HG03095 (cell line): Measurements from ENCODE around the gene FHL1.
"Not testable (repeated sequence)": the region's sequence is repeated elsewhere in the genome, so short reads cannot be mapped to it uniquely, and the experiment has no call there.

Experiments
- ATAC-seq: cut with Tn5 transposase; IDR thresholded peaks from one replicate; pipeline ENCODE4 v1.9.1; 2021; ENCODE audit warnings: moderate library complexity; ENCODE audit not compliant: unreplicated experiment

The FHL1 gene

DNA sequence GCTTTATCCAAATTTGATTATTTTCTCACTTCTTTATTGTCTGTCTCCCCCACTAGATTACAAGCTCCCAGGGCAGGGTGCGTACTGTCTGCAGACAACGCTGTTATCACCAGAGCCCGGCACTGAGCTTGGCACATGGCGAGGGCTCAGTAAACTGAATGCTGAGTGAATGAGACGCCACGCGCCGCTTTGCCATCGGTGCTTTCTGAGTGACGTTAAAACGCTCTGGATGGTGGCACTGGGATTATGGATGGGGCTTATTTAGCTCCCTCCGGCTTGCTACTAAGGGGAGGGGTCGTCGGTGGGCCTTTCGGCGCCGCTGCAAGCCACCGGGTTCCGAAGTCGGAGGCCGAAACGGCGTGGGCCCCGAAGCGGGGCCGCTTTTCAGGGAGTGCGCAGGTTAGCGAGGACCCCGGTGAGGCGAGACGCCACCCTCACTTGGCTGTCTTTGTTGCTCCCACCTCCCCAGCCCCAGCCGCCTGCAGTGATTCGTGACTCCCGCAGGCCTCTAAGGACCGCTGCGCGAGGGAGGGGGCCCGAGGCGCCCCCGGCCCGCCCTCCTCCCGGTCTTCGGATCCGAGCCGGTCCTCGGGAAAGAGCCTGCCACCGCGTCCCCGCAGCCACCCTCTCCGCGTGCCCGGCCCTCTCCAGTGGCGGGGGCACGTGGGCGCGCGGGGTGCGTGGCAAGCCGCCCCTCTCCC lies 569 bp upstream of the FHL1 start:
- no peak for ATAC-seq

DNA sequence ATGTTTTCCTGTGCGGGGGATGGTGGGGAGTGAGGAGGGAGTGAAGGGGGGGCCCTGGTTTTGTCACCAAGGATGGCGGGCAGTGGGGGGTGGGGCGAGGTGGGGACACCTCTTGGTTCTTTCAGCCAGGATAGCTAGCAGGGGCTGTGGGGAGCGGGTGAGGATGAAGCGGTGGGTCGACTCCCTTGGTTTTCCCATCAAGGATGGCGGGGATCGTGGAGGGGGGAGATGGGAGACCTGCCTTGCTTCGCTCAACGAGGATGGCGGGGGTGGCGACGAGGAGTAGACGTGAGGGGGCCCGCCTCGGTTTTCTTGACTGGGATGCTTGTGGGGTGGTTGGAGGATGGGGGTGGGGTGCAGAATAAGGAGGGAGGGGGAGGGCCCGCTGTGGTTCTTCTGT lies 643 bp downstream of the FHL1 start:
- ATAC-seq, result no peak

DNA sequence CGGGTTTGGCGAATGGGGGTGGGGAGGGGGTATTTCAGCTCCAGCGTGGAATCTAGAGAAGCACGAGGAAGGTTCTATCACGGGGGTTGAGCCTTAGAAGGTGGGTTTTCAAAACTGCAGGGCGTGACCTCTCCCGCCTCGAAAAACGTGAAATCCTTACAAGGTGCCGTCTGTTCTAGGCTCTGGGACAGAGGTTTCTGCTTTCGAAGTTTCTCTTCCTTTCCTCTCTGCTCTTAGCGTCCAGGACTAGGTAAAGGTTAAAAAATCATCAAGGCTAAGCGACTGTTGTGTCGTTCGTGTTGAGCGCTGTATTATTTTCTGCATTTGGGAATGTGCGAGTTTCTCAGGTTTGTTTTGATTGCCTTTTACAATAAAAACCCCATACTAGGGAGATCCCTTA lies 1.1 kb downstream of the FHL1 start:
- ATAC-seq, result no peak

DNA sequence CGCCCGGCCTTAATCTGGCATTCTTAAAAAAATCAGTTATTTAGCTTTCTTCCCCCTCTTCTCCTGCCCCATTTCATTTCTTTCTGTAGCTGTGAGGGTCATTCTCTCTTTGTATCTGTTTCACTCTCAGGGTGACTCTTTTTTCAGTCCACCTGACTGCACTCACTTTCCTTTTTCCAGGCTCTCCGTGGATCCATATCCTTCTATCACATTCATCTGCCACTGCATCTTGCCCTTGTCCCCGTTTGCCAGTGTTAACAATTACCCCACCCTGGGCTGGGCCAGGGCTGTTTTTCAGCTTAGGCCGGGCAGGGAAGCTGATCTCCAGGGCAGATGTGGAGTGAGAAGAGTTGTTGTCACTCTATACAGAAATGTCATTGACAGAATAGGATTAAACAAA lies 7.7 kb downstream of the FHL1 start:
- no peak for ATAC-seq

DNA sequence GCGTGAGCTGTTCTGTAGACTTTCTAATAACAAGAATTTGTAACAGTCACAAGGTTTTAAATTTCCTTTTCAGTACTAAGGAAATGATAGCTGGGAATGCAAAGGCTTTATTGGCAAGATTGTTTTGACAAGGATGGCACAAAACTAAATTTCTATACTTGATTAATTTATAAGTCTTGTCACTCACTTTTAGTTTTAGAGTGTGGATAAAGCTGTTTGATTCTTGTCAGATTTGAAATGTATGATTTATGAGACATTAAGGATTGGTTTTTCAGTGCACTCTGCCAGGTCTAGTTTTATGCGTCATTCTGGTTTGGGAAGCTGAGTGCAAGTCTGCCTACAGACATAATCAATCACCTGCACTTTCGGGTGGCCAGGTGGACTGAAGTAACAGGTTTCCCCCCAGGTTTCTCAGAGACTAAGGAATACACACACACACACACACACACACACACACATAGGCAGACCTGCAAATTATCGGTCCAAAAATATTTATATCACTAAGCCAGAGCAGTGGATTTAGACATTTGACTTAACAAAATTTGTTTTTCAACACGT lies 9.3 kb downstream of the FHL1 start:
- ATAC-seq, result no peak

DNA sequence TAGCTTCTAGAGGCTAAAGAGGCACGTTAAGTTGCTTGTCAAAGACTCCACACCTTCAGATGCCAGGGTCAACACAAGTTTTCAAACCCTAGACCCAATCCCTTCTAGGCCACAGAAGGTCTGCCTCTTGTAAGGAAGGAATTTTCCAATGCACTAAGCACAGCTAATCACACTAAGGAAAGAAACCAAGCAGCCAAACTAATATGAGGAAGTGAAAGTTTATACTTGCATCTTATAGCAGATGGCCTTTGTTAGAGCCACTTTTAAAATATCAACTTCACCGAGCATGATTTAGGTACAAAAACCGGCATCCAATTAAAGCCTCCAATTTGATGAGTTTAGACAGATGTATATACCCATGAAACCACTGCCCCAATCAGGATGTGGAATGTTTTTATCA lies 9.9 kb downstream of the FHL1 start:
- no peak for ATAC-seq

DNA sequence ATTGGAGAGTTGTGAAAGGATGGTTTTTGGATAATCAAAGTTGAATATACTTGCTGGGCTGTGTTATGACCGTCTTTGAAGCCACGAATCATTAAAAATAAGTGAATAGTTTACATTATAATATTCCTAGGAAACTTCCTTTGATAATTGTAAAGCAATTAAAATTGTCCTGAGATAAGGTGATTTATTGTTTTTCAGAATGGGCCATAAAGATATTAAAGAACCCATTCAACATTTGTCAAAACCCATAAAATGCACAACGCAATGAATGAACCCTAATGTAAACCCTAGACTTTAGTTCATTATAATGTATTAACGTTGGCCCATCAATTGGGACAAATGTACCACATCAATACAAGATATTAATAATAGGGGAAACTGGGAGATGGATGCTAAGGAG lies 11.4 kb downstream of the FHL1 start:
- ATAC-seq, result no peak

DNA sequence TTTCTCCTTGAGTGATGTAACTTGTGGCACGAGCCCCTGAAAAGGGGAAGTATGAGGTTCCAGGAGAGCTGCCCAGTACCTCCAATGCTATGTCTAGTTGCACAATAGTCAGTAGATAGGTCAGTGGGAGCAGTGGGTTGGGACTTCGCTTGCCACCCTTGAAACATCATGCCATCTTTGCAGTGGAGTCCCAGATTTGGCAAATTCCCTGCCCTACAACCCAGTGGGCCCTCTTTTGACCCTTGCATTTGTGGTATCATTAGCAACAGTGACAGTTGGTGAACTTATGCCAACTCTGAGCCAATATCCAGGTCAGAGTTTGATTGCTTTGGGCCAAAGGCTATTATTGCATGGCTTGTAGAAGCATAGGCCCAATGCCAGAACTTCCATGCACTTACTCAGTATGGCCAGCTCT lies 12.3 kb downstream of the FHL1 start:
- ATAC-seq, result no peak

DNA sequence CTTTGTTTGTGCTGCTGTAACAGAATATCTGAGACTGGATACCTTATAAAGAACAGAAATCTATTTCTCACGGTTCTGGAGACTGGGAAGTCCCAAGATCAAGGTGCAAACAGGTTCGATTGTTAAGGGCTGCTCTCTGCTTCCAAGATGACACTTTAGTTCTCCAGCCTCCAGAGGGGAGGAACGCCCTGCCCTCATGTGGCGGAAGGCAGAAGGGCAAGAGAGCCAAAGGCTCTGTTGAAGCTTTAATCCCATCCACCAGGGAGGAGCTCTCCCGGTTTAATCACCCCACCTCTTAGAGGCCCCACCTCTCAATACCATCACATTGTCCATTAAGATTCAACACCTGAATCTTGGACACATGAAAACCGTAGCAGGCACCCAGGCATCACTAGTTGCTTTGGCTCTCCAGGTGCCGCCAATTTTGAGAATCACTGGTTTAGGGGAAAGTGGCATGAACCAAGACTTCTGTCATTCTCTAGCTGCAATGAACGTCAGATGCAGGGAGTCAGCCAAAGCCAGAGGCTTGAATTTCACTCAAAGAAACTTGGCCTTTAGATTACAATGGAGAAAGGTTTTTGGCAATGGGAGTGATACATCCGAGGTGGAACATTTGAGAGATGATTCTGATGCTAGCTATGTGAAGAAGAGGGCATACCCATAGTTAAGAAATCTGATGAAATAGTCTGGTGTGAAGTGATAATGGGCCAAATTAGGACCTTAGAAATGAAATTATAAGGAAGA lies 15.7 kb downstream of the FHL1 start:
- no peak for ATAC-seq

DNA sequence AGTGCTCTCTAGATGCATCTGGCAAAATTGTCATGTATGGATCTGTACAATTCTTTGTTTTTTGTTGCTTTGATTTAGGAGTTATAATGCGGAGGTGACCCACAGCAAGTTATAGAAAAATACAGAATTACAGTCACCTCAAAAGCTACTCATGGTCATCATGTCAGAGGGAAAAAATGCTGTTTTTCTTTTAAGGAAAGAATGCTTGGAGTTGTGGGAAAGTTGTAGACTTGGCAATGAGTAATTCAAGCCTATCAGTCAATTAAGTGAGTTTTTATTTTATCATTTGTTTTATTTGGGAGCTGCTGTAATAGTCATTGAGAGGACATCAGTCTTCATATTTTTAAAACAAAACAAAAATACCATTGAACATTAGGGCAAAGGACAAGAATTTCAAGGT lies 16.4 kb downstream of the FHL1 start:
- ATAC-seq, result no peak

DNA sequence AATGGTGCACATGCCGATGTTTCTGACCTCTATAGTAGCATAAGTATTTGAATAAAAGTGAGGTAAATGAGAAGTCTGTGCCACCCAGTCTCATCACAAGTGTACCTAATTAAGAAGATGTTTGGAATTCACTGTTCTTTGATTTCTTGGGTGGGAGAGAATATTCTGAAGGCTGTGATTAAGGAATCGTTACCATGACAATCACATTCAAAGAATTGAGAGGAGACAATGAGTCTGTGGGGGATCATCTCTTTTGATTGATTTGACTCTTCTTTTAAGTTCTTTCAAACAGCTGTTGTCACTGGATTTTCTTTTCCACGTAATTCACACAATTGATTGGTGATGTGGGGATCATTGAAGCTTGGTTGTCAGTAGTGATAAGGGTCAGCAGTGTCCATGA lies 18.1 kb downstream of the FHL1 start:
- no peak for ATAC-seq

DNA sequence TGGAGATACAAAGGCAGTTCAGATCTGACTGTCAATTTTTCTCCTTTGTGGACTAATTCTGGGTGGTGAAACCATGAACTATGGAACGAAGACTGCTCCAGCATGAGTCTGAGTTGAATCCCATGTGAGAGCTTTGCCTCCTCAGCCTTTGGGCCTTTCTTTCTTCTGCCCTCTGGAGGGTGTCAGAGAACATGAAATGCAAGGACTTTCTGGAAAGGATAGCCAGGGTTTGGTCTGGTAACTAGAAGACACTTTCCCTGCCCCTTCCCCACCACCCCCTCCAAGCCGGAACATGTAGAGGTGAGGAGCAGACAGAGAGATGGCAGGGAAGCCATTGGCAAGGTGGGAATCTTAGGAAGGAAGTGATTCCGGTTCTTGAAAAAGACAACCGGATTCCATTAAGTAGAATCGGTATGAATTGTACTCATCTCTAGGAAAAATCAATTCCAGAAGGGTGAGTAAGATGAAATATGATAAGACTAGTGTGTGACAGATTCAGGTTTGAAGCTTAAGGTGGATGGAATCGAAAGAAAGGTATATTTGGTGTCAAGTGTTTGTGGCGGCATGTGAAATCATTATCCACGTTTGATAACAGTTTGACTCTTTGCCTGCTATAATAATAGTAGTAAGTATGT lies 19.0 kb downstream of the FHL1 start:
- ATAC-seq, result no peak

DNA sequence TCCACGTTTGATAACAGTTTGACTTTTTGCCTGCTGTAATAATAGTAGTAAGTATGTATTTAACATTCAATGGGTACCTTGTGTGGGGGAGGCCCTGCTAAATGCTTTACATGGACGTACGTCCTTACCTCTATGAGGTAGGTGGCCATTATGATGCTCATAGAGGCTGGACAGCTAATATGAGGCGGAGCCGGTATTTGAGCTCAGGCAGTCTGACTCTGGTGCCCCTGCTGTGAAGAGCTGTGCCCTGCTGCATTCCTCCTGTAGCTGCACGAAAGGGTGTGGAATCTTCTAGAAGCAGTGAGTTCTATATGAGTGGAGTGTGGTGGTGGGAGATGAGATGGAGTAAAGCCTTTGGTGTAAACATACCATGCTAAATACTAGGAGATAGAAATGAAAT lies 20.7 kb downstream of the FHL1 start:
- ATAC-seq, result not testable (repeated sequence)

DNA sequence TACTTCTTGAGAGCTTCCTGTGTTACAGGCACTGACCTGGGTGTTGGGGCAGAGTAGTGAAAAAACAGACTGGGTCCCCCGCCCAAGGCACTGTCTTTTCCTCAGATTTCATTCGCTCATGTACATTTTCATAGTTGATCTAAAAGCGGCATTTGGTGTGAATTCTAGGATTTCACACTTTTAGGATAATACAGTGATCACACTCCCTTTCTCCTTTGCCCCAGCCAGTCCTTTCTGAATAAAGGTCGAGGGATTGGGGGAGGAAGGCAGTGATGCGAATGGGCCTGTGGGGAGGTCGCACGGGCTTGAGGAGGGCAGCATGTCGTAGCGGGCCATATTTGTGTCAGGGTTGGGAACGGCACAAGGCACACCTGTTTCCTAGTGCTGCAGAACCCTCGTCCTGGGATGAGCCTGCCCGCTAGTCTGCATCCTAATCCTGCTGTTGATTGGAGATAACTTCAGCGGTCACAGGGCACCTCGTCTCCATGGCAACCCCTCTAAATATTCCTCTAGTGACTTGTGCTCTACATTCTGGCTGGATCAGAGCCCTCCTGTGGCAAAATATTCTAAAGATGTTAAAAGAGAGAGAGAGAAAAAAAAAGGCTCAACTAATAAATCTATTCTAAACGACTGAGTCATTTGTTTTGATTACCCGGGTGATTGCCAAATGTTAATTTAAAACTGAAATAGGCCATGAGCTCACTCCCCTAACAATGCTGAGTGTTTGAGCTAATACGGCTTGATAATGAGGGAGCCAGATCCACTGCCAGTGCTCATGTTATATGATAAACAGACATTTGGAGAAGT lies 21.8 kb downstream of the FHL1 start:
- ATAC-seq, result no peak

DNA sequence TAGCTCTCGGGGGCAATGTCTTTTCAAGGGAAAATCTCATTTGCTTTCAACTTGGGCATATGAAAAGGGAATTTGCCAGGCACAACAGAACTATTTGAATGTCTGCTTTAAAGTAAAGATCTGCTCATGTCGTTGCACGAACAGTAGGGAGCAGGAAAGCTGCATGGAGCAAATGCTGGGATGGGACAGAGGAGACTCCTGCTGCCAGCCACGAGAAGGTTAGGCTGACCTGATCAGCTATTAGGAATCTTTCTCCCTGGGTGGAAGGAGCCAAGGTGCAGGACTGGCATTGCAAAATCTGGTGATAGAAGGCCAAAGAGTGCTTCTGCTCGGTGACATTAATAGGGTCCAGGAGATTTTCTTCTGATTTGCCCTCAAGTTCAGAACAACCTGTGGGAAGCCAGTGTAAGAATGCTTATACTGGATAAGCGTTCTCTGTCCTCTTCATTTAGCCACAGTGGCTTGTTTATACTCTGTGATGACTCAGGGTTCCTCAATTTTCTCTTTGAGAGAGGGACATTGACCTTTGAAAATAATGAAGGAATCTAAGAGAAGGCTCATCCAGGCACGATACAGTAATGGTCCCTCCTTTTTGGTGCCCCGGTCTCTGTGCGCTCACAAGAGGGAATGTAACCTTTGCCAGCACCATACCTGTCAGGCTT lies 22.9 kb downstream of the FHL1 start:
- no peak for ATAC-seq

DNA sequence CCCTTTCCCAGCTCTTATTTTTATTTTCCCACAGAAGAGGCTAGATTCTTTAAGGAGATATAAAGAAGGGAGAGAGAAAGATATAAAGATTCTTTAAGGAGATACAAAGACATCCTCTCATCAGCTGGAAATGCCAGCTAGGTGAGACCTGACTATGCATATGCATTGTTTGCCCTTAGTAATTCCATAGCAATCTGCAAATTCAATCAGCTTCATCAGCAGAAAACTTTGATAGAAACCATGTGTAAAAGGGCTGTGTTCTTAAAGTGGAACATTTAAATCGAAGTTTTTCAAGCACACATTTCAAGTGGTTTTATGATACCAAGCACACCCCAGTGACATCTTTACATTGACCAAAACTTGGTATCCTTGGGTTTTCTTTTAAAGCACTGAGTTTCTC lies 24.1 kb downstream of the FHL1 start:
- no peak for ATAC-seq

DNA sequence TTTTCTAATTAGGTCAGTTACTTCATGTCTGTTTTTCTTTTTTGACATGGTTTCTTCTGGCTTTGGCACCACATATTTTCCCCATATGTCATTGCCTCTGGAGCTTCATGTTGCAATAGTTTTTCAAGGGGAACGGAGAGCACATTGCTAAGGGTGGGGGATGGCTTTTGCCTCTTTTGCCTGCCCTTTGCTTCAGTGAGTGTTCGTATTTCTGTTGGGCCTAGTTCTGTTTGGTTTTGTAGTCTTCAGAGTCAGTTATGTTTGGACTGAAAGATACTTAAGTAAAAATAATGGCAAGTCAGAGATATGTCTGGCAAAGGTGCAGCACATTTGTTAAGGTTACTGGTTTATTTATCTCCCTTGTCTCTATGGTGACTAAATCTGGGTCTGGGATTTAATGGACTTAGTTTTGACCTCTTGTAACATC lies 29.1 kb downstream of the FHL1 start:
- ATAC-seq, result no peak

DNA sequence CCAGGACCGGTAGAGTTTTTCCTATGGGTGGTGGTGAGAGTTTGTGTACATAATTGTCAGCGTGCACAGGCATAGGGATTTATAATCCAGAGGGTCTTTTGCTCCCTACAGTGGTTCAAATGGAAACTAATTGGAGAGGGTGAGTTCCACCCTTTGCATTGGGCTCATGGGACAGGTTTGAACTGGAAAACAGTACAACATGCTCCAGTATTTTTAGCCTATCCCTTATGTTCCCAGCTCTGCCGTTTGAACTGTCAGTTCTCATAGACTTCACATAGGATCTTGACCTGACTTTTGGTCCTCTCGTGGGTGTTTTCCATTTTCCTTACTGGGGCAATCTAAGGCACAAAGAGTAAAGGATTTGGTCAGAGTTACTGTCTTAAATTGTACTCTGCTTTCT lies 31.8 kb downstream of the FHL1 start:
- no peak for ATAC-seq

DNA sequence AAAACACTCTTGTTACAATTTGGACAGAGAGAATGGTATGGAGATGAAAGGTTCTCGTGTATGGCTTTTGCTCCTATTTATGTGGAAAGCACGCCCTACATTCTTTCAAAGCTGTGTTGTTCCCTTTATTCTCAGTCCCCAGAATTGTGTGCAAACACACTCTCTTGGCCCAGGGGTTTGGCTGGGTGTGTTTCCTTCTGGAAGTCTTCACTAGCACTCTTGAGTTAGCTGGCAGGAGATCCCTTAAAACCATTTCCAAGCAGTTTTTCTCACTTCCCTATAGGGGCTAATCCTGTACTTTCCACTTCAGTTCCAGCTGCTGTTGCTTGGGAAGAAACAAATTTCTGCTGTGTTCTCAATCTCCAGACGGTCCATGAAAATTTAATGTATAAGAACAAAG lies 35.1 kb downstream of the FHL1 start:
- no peak for ATAC-seq

DNA sequence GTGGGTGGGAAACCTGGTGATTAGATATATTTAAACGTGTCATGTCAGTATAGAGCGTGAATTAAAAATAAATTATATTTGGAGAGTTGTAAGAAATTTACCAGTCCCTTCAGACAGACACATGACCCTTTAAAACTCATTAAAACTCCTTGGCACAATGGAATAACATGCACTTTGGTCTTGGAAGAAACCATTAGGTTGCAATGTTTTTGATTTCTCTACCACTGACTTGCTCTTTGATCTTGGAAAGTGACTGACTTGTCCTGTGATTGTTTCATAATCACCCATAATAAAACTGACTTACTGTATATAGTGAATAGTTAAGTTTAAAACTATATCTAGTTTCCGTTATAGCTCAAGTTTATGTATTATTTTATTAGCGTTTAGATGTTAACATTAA lies 35.8 kb downstream of the FHL1 start:
- ATAC-seq, result no peak

DNA sequence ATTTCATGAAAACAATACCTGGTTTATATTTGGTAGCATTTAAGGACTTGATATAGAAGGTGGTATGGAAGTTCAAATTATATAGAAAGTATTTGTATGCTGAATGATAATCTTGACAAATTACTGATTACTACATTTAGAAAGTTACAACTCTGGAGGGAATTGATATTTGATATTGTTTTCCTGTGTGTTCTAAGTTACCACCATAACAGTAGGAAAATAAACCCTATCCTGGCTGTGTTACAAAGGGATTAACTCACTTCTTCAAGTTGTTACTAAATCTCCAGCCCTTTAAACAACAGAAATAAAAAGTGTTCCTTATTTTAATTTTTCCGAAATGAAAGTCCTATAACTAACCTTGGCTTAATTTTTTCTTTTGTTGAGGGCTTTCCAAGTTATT lies 36.6 kb downstream of the FHL1 start:
- no peak for ATAC-seq
